ENCODE data around the gene CIBAR2. TPM values are rescaled to one million over a fixed set of nuclear protein-coding genes. Genes with fewer than 3 reads are reported as not detected.

The CIBAR2 gene
- total and polyA plus RNA-seq, 2 experiments from 2014 or later: not detected

DNA sequence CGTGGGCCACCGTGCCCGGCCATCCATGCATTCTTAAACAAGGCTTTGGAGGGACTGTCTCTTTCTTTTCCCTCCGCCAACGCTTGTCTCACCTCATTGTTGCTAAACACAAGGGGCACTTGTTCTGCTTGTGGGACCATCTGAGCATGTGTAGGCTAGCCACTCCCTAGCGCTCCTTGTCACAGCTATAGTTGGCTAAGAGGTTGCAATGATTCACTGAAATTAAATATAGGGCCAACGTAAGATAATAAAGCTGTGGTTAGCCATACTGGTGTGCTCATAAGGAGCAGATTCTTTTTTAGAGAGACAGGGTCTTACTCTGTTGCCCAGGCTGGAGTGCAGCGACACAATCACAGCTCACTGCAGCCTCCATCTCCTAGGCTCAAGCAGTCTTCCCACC, 43.5 kb downstream of the CIBAR2 start (continued):
- TF ChIP-seq, protein P1, sequence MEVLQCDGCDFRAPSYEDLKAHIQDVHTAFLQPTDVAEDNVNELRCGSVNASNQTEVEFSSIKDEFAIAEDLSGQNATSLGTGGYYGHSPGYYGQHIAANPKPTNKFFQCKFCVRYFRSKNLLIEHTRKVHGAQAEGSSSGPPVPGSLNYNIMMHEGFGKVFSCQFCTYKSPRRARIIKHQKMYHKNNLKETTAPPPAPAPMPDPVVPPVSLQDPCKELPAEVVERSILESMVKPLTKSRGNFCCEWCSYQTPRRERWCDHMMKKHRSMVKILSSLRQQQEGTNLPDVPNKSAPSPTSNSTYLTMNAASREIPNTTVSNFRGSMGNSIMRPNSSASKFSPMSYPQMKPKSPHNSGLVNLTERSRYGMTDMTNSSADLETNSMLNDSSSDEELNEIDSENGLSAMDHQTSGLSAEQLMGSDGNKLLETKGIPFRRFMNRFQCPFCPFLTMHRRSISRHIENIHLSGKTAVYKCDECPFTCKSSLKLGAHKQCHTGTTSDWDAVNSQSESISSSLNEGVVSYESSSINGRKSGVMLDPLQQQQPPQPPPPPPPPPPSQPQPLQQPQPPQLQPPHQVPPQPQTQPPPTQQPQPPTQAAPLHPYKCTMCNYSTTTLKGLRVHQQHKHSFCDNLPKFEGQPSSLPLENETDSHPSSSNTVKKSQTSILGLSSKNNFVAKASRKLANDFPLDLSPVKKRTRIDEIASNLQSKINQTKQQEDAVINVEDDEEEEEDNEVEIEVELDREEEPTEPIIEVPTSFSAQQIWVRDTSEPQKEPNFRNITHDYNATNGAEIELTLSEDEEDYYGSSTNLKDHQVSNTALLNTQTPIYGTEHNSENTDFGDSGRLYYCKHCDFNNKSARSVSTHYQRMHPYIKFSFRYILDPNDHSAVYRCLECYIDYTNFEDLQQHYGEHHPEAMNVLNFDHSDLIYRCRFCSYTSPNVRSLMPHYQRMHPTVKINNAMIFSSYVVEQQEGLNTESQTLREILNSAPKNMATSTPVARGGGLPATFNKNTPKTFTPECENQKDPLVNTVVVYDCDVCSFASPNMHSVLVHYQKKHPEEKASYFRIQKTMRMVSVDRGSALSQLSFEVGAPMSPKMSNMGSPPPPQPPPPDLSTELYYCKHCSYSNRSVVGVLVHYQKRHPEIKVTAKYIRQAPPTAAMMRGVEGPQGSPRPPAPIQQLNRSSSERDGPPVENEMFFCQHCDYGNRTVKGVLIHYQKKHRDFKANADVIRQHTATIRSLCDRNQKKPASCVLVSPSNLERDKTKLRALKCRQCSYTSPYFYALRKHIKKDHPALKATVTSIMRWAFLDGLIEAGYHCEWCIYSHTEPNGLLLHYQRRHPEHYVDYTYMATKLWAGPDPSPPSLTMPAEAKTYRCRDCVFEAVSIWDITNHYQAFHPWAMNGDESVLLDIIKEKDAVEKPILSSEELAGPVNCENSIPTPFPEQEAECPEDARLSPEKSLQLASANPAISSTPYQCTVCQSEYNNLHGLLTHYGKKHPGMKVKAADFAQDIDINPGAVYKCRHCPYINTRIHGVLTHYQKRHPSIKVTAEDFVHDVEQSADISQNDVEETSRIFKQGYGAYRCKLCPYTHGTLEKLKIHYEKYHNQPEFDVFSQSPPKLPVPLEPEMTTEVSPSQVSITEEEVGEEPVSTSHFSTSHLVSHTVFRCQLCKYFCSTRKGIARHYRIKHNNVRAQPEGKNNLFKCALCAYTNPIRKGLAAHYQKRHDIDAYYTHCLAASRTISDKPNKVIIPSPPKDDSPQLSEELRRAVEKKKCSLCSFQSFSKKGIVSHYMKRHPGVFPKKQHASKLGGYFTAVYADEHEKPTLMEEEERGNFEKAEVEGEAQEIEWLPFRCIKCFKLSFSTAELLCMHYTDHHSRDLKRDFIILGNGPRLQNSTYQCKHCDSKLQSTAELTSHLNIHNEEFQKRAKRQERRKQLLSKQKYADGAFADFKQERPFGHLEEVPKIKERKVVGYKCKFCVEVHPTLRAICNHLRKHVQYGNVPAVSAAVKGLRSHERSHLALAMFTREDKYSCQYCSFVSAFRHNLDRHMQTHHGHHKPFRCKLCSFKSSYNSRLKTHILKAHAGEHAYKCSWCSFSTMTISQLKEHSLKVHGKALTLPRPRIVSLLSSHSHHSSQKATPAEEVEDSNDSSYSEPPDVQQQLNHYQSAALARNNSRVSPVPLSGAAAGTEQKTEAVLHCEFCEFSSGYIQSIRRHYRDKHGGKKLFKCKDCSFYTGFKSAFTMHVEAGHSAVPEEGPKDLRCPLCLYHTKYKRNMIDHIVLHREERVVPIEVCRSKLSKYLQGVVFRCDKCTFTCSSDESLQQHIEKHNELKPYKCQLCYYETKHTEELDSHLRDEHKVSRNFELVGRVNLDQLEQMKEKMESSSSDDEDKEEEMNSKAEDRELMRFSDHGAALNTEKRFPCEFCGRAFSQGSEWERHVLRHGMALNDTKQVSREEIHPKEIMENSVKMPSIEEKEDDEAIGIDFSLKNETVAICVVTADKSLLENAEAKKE (CRISPR knock-in tag; IDR thresholded peaks at IDR 0.05): no peak
- TF ChIP-seq POLR2AphosphoS5 (IDR thresholded peaks at IDR 0.05; ENCODE audit: low read depth): no peak
- no peak for TF ChIP-seq CREB1 (CRISPR knock-in tag; IDR thresholded peaks at IDR 0.05; ENCODE audit: low read depth)
- TF ChIP-seq ZNF331 (CRISPR knock-in tag; IDR thresholded peaks at IDR 0.05; ENCODE audit: low read depth): no peak

DNA sequence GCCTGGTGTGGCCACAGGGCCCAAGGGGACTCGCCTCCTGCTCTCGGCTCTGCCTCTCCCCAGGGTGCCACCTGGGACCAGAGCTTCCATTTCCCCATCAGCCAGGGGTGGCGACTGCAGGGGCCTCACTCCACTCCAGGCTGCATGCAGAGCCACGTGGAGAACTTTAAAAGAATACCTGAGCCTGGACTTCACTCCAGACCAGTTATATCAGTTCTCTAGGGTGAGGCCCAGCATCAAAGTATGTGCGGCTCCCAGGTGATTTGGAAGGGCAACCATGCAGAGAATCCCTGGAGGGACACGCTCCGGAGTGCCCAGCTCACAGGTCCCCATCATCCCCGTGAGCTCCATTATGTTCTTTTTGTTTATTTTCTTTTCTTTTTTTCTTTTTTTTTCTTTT, 44.8 kb downstream of the CIBAR2 start:
- Mint-ChIP-seq H3K36me3 (ENCODE audit: low read depth) (no peaks in the 10 kb centered on the region), H3K9me3 (no peaks in the 10 kb centered on the region), H3K27me3 (ENCODE audit: insufficient read depth, low read depth, poor library complexity) (peaks cover 15% of the 10 kb centered on the region), H3K27ac (no peak overlapping the region), H3K4me1 (peaks cover 19% of the 10 kb centered on the region), H3K4me3 (no peak overlapping the region)
- H4K20me1 ChIP-seq (replicated peaks; ENCODE audit: insufficient read depth): no peaks in the 10 kb centered on the region
- no peak for DNase-seq (ENCODE audit: low spot score)
- H3F3A ChIP-seq (replicated peaks; ENCODE audit: low read depth): 0 out of 2 replicates have a peak, but pooled peaks cover 5% of the 10 kb centered on the region
- H3K27ac ChIP-seq (ENCODE audit: low read depth): no peak overlapping the region
- peaks cover 8% of the 10 kb centered on the region for H3K4me1 ChIP-seq (ENCODE audit: insufficient read depth)
- no peak for ATAC-seq
- H3K27me3 ChIP-seq (ENCODE audit: insufficient read depth): no peaks in the 10 kb centered on the region
- H3K4me2 ChIP-seq: no peak overlapping the region
- no peaks in the 10 kb centered on the region for H3K9me2 ChIP-seq (ENCODE audit: insufficient read depth)
- no peak overlapping the region for H2AFZ ChIP-seq
- H3K79me2 ChIP-seq (replicated peaks; ENCODE audit: insufficient read depth): no peaks in the 10 kb centered on the region
- no peak overlapping the region for H3K4me3 ChIP-seq
- H3K36me3 ChIP-seq (ENCODE audit: insufficient read depth): no peaks in the 10 kb centered on the region
- TF ChIP-seq ZNF114 (CRISPR knock-in tag; IDR thresholded peaks at IDR 0.05) (no peak), NANOG (IDR thresholded peaks at IDR 0.05; ENCODE audit: borderline replicate concordance) (no peak), ZNF331 (CRISPR knock-in tag; IDR thresholded peaks at IDR 0.05; ENCODE audit: low read depth) (no peak), EZH2 (IDR thresholded peaks at IDR 0.05; ENCODE audit: low read depth, unreplicated experiment) (no peak), JUNB (IDR thresholded peaks at IDR 0.05; ENCODE audit: unreplicated experiment) (no peak), CREB1 (CRISPR knock-in tag; IDR thresholded peaks at IDR 0.05; ENCODE audit: low read depth) (no peak), POLR2AphosphoS5 (IDR thresholded peaks at IDR 0.05; ENCODE audit: low read depth) (no peak)
- TF ChIP-seq, protein P2, sequence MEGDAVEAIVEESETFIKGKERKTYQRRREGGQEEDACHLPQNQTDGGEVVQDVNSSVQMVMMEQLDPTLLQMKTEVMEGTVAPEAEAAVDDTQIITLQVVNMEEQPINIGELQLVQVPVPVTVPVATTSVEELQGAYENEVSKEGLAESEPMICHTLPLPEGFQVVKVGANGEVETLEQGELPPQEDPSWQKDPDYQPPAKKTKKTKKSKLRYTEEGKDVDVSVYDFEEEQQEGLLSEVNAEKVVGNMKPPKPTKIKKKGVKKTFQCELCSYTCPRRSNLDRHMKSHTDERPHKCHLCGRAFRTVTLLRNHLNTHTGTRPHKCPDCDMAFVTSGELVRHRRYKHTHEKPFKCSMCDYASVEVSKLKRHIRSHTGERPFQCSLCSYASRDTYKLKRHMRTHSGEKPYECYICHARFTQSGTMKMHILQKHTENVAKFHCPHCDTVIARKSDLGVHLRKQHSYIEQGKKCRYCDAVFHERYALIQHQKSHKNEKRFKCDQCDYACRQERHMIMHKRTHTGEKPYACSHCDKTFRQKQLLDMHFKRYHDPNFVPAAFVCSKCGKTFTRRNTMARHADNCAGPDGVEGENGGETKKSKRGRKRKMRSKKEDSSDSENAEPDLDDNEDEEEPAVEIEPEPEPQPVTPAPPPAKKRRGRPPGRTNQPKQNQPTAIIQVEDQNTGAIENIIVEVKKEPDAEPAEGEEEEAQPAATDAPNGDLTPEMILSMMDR (conservative IDR thresholded peaks at IDR 0.05; ENCODE audit: low read depth in 2 of 2): no peak
- TF ChIP-seq, protein P3, sequence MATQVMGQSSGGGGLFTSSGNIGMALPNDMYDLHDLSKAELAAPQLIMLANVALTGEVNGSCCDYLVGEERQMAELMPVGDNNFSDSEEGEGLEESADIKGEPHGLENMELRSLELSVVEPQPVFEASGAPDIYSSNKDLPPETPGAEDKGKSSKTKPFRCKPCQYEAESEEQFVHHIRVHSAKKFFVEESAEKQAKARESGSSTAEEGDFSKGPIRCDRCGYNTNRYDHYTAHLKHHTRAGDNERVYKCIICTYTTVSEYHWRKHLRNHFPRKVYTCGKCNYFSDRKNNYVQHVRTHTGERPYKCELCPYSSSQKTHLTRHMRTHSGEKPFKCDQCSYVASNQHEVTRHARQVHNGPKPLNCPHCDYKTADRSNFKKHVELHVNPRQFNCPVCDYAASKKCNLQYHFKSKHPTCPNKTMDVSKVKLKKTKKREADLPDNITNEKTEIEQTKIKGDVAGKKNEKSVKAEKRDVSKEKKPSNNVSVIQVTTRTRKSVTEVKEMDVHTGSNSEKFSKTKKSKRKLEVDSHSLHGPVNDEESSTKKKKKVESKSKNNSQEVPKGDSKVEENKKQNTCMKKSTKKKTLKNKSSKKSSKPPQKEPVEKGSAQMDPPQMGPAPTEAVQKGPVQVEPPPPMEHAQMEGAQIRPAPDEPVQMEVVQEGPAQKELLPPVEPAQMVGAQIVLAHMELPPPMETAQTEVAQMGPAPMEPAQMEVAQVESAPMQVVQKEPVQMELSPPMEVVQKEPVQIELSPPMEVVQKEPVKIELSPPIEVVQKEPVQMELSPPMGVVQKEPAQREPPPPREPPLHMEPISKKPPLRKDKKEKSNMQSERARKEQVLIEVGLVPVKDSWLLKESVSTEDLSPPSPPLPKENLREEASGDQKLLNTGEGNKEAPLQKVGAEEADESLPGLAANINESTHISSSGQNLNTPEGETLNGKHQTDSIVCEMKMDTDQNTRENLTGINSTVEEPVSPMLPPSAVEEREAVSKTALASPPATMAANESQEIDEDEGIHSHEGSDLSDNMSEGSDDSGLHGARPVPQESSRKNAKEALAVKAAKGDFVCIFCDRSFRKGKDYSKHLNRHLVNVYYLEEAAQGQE (IDR thresholded peaks at IDR 0.05; ENCODE audit: unreplicated experiment): no peak
